ENCODE results near the gene NUP42.

DNA sequence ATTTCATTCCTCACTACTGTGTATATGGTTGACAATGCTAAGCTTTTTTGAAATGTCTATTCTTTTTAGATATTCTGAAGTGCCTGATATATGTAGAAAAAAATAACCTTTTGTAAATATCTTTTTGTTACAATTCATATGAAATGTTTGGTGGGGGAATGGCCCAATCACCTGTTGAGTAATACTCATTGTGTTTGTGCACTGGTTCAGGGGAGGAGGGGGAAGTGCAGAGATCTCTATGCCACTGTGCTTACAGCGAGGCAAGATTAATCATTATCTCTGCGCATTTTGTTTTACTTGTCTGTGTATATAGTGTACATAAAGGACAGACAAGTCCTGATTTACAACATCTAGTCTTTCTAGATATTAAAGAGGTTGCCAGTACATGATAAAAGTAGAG, 25.2 kb downstream of the NUP42 start:
- TF ChIP-seq POLR2A (IDR thresholded peaks at IDR 0.05) = no peak
- TF ChIP-seq, protein P1, sequence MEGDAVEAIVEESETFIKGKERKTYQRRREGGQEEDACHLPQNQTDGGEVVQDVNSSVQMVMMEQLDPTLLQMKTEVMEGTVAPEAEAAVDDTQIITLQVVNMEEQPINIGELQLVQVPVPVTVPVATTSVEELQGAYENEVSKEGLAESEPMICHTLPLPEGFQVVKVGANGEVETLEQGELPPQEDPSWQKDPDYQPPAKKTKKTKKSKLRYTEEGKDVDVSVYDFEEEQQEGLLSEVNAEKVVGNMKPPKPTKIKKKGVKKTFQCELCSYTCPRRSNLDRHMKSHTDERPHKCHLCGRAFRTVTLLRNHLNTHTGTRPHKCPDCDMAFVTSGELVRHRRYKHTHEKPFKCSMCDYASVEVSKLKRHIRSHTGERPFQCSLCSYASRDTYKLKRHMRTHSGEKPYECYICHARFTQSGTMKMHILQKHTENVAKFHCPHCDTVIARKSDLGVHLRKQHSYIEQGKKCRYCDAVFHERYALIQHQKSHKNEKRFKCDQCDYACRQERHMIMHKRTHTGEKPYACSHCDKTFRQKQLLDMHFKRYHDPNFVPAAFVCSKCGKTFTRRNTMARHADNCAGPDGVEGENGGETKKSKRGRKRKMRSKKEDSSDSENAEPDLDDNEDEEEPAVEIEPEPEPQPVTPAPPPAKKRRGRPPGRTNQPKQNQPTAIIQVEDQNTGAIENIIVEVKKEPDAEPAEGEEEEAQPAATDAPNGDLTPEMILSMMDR (IDR thresholded peaks at IDR 0.05 in 4 of 5, conservative IDR thresholded peaks at IDR 0.05 in 1 of 5) = no peak
